Upper lobe of left lung (tissue), 6 donors: ENCODE data around the gene MGST3. TPM values are rescaled to one million over a fixed set of nuclear protein-coding genes. Genes with fewer than 3 reads are reported as not detected.

ENCODE experiments used
- ATAC-seq, 2 donors: fragments of 200-7000 bp; cut with Tn5 transposase; one replicate each; pipeline ENCODE4 v1.9.1; 2022; ENCODE audit warnings: mild to moderate bottlenecking in 2 of 2, moderate library complexity in 2 of 2; ENCODE audit not compliant: low FRiP score in 2 of 2
- DNase-seq, 2 donors: peaks; one replicate each; pipeline ENCODE4 v3.0.0-alpha.2; 2019 to 2020
- H3K27ac ChIP-seq, 4 donors: fragments of 200-600 bp; sonication (generic); one replicate each; pipeline ENCODE4 v1.5.1; 2016 to 2019
- H3K27me3 ChIP-seq, 4 donors: fragments of 200-600 bp; sonication (generic); one replicate each; pipeline ENCODE4 v1.5.1; 2017 to 2019
- H3K36me3 ChIP-seq, 4 donors: fragments of 200-600 bp; sonication (generic); one replicate each; pipeline ENCODE4 v1.5.1; 2016 to 2019
- H3K4me1 ChIP-seq, 4 donors: fragments of 200-600 bp; sonication (generic); one replicate each; pipeline ENCODE4 v1.5.1; 2018 to 2019
- H3K4me3 ChIP-seq, 4 donors: fragments of 200-600 bp; sonication (generic); one replicate each; pipeline ENCODE4 v1.5.1; 2017 to 2019; ENCODE audit warnings: mild to moderate bottlenecking in 2 of 4, moderate library complexity in 1 of 4
- H3K9me3 ChIP-seq, 4 donors: fragments of 200-600 bp; sonication (generic); one replicate each; pipeline ENCODE4 v1.5.1; 2018 to 2019
- CTCF ChIP-seq, 6 experiments: fragments of 450-650 bp in 4 of 6; fragments of 200-600 bp in 2 of 6; sonication (generic) in 2 of 6; IDR thresholded peaks; one replicate each; pipeline ENCODE4 v1.5.1; 2016 to 2019; ENCODE audit warnings: antibody characterized with exemption in 6 of 6
- EP300 ChIP-seq, 4 donors: sonication (generic); formaldehyde crosslinking; IDR thresholded peaks; one replicate each; pipeline ENCODE4 v1.5.1; 2017; ENCODE audit warnings: antibody characterized with exemption in 4 of 4, control low read depth in 2 of 4
- POLR2A ChIP-seq, 4 donors: fragments of 450-650 bp; IDR thresholded peaks; one replicate each; pipeline ENCODE4 v1.5.1; 2016 to 2017; ENCODE audit warnings: antibody characterized with exemption in 4 of 4, mild to moderate bottlenecking in 2 of 4
- POLR2AphosphoS5 ChIP-seq, 2 donors: sonication (generic); formaldehyde crosslinking; IDR thresholded peaks; one replicate each; pipeline ENCODE4 v1.5.1; 2017; ENCODE audit warnings: antibody characterized with exemption in 2 of 2
- WGBS, 2 donors: methylation state at CpG; one replicate each; pipeline ENCODE4 v1.1.5; 2017 to 2018; 5-methylcytosine and 5-hydroxymethylcytosine counted together
- total RNA-seq, 6 donors: library from RNA; depleted of rRNA in 4 of 6; stranded (reverse); fragments of >200 nt in 4 of 6; gene quantifications; one replicate each; pipeline versions ENCODE4 v1.1.0 to v1.2.1, GENCODE V29; 2016 to 2021
- donor health status: DM: no; HTN: no; CAD: no; lungs with moderate emphysema.
- donor health status: DM: no; HTN: yes; CAD: no; lungs with severe emphysema.

The MGST3 gene
- total RNA-seq, 6 donors from 2014 or later = 49.2 to 250 (median 202) TPM

GRCh38 chr1:165629151-165629550 is 1.9 kb upstream of the MGST3 start:
- Histone ChIP-seq H3K9me3 (no peaks in the 10 kb centered on the region), H3K27ac (no peak overlapping the region), H3K4me1 (peaks cover 21 to 29% (median 25%) of the 10 kb centered on the region in 4 donors), H3K27me3 (no peaks in the 10 kb centered on the region), H3K4me3 (no peak overlapping the region), H3K36me3 (no peaks in the 10 kb centered on the region)
- 61 to 68% methylated on average over 3 of the region's 3 CpGs for WGBS, 2 donors
- DNase-seq = no peak
- TF ChIP-seq EP300 (IDR thresholded peaks at IDR 0.05) = no peak
- no peak for TF ChIP-seq CTCF (IDR thresholded peaks at IDR 0.05)
- no peak for TF ChIP-seq POLR2AphosphoS5 (IDR thresholded peaks at IDR 0.05)
- no peak for TF ChIP-seq POLR2A (IDR thresholded peaks at IDR 0.05)
- no peak for ATAC-seq

DNA sequence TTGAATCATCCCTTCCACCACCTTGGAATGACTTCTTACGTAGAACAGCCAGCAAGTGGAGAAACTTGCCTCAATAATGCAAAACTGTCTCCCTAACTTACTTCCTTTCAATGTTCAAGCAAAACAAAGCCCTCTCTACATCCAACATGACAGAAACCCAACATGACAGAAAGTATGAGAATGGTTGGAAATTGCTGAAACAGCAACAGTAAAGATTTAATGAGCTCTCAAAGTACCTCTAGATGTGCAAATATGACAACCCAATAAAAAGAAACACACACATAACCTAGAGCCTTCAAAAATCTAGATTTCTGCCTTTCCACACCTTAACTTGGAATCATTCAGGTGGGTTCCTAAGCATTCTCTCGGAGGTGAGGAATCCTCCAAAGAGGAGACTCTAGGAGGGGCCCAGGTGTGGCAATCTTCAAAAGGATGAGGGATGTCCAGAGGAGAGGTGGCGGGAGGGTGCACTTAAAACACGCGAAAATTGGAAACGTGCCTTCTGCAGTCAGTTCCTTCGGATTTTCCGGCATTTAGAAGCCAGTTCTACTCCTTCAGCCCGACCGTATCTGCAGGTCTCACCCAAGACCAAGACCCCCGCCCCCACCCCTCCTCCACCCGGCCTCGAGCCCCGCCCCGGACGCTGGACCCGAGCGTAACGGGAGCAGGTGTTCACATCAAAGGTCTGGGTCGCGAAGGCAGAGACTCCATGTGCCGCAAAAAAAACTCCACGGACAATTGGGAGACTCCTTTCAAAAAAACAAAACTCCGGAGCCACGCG is 996 bp upstream of the MGST3 start:
- Histone ChIP-seq H3K36me3 (no peaks in the 10 kb centered on the region), H3K4me1 (peaks cover 27 to 36% (median 33%) of the 10 kb centered on the region in 4 donors), H3K27me3 (no peaks in the 10 kb centered on the region), H3K9me3 (no peaks in the 10 kb centered on the region), H3K27ac (peak overlapping the region; percentile 86 to 96 (median 88)), H3K4me3 (peak overlapping the region; percentile 34 to 96 (median 78))
- ATAC-seq = no peak
- WGBS, 2 donors = 6 to 8% methylated on average over 26 of the region's 26 CpGs
- TF ChIP-seq EP300 (IDR thresholded peaks at IDR 0.05) = no peak
- no peak for TF ChIP-seq POLR2A (IDR thresholded peaks at IDR 0.05)
- TF ChIP-seq CTCF (IDR thresholded peaks at IDR 0.05) = no peak
- no peak for TF ChIP-seq POLR2AphosphoS5 (IDR thresholded peaks at IDR 0.05)
- DNase-seq = no peak

GRCh38 chr1:165631342-165632151 is 513 bp downstream of the MGST3 start:
- no peak for TF ChIP-seq CTCF (IDR thresholded peaks at IDR 0.05)
- peak in 1 of 2 donors; percentile 37 for TF ChIP-seq POLR2AphosphoS5 (IDR thresholded peaks at IDR 0.05)
- no peak for TF ChIP-seq EP300 (IDR thresholded peaks at IDR 0.05)
- peak in 2 of 4 donors; percentile 16 to 56 for TF ChIP-seq POLR2A (IDR thresholded peaks at IDR 0.05)
- WGBS, 2 donors = 1% methylated on average over 17 to 31 of the region's 31 CpGs
- Histone ChIP-seq H3K27ac (peak overlapping the region; percentile 86 to 96 (median 88)), H3K36me3 (no peaks in the 10 kb centered on the region), H3K4me1 (peaks cover 41 to 49% (median 46%) of the 10 kb centered on the region in 4 donors), H3K9me3 (no peaks in the 10 kb centered on the region), H3K27me3 (no peaks in the 10 kb centered on the region), H3K4me3 (peak overlapping the region; percentile 68 to 96 (median 84))
- DNase-seq = peak; percentile 67 to 76
- ATAC-seq = peak; percentile 70 to 75

DNA sequence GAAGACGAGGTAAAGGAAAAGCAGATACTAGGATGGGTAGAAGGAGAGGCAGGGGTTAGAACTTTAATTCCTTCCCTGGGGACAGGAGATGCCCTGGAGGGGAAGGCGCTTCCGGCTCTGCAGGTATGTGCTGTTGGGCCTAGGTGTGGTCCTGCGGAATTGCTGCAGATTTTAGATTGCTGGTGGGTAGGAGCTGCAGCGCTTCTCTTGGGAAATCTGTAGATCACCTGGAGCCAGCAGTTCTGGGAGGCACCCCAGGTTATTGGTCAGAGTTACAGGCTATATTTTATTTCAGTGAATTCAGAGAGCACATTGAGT is 1.1 kb downstream of the MGST3 start:
- ATAC-seq (peak in 1 of 2 donors; percentile 4), DNase-seq (no peak)
- peaks cover 0 to 4% (median 0%) of the 10 kb centered on the region in 4 donors for H3K36me3 ChIP-seq
- H3K27ac ChIP-seq = peak overlapping the region; percentile 86 to 96 (median 88)
- peaks cover 46 to 55% (median 51%) of the 10 kb centered on the region in 4 donors for H3K4me1 ChIP-seq
- no peaks in the 10 kb centered on the region for H3K9me3 ChIP-seq
- H3K27me3 ChIP-seq = no peaks in the 10 kb centered on the region
- peak overlapping the region; percentile 68 to 96 (median 84) for H3K4me3 ChIP-seq
- WGBS, 2 donors = 18 to 26% methylated on average over 4 to 5 of the region's 5 CpGs
- TF ChIP-seq POLR2AphosphoS5 (IDR thresholded peaks at IDR 0.05) (no peak), POLR2A (IDR thresholded peaks at IDR 0.05) (peak in 1 of 4 donors; percentile 4)

DNA sequence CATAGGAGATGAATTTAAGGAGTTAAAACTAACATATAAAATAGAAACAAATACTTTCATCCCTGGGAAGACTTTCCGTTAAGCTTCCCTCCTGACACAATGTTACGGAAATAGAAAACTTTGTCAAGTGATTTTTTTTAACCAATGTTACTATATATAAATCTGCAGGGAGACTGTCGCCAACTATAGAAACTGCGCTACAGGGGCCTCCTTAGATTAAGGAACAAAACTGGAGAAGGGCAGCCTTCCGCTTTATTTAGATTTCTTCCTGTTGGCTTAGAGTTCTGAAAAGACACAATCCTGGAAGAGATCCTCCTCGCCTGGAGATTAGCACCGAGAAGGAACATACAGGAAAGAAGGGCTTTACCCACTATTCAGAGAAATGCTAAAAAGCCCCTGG is 1.5 kb downstream of the MGST3 start:
- no peaks in the 10 kb centered on the region for H3K27me3 ChIP-seq
- WGBS, 2 donors = 10 to 21% methylated on average over 7 of the region's 7 CpGs
- peak overlapping the region; percentile 68 to 96 (median 84) for H3K4me3 ChIP-seq
- DNase-seq (no peak), ATAC-seq (no peak)
- TF ChIP-seq POLR2A (IDR thresholded peaks at IDR 0.05) (no peak), CTCF (IDR thresholded peaks at IDR 0.05) (no peak), EP300 (IDR thresholded peaks at IDR 0.05) (no peak), POLR2AphosphoS5 (IDR thresholded peaks at IDR 0.05) (no peak)
- no peaks in the 10 kb centered on the region for H3K9me3 ChIP-seq
- H3K4me1 ChIP-seq = peaks cover 48 to 58% (median 54%) of the 10 kb centered on the region in 4 donors
- H3K27ac ChIP-seq = peak overlapping the region; percentile 86 to 96 (median 88)
- H3K36me3 ChIP-seq = peaks cover 0 to 4% (median 0%) of the 10 kb centered on the region in 4 donors
